OCI-LY3 (cell line): ENCODE measurements around the gene ZNF22.

Source experiments
- EZH2phosphoT487 ChIP-seq: fragments of 200-600 bp; shearing (Covaris generic); IDR thresholded peaks from 2 replicates; pipeline ENCODE4 v1.6.1; 2018; ENCODE audit warnings: antibody characterized with exemption, mixed run types, low read depth
- TF ChIP-seq, protein P1 (sequence below): fragments of 200-600, 300-600 bp; sonication (generic); IDR thresholded peaks from 2 replicates; pipeline ENCODE4 v1.5.1; 2014; ENCODE audit warnings: antibody characterized with exemption, low read length, low read depth

DNA sequence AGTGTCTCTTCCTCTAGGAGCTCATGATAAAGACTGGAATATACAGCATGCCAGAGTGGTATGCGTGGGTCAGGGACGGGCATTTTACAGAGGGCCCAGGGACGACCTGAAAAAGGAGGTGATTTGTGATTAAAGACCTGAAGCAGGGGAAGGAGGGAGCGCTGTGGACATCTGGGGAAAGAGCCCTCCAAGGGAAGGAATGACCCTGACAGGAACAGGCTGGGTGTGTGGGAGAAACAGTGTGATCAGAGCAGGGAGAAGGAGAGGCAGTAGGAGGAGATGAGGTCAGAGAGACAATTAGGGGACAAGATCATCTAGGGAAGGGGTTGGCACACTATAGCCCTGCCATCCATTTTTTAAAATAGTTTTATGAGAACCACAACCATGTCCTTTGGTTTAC is 44.5 kb upstream of the ZNF22 start:
- TF ChIP-seq, protein P1, sequence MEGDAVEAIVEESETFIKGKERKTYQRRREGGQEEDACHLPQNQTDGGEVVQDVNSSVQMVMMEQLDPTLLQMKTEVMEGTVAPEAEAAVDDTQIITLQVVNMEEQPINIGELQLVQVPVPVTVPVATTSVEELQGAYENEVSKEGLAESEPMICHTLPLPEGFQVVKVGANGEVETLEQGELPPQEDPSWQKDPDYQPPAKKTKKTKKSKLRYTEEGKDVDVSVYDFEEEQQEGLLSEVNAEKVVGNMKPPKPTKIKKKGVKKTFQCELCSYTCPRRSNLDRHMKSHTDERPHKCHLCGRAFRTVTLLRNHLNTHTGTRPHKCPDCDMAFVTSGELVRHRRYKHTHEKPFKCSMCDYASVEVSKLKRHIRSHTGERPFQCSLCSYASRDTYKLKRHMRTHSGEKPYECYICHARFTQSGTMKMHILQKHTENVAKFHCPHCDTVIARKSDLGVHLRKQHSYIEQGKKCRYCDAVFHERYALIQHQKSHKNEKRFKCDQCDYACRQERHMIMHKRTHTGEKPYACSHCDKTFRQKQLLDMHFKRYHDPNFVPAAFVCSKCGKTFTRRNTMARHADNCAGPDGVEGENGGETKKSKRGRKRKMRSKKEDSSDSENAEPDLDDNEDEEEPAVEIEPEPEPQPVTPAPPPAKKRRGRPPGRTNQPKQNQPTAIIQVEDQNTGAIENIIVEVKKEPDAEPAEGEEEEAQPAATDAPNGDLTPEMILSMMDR, result no peak
- TF ChIP-seq EZH2phosphoT487, result no peak
